ENCODE results near the gene MEF2D. TPM values are rescaled to one million over a fixed set of nuclear protein-coding genes. Genes with fewer than 3 reads are reported as not detected.

The MEF2D gene
- polyA plus RNA-seq, 4 donors: 23.3 to 24.8 (median 24.3) TPM

DNA sequence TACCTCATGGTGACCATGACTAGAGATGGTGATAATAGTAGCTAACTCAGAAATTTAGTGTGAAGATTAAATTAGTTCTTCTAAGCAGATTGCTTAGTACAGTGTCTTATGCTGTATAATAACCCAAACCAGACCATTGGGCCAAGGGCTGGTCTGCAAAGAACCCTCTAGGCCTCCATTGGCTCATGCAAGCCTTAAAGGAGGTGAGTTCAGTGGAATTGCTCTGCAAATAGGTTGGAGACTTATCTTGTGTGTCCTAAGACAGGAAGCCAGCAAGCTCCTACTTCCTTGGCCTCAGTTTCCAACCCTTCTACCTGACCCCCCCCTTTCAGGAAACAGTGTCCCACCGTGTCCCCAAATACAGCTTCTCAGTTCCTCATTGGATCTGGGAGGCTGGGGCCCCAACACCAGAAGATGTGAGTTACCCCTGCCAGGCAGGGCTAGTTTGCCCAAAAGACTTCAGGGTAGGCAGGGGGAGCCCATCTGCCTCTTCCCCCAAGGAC lies 1.9 kb upstream of the MEF2D start:
- no peak for DNase-seq (ENCODE audit: low read depth in 4 of 4, low spot score in 3 of 4)

DNA sequence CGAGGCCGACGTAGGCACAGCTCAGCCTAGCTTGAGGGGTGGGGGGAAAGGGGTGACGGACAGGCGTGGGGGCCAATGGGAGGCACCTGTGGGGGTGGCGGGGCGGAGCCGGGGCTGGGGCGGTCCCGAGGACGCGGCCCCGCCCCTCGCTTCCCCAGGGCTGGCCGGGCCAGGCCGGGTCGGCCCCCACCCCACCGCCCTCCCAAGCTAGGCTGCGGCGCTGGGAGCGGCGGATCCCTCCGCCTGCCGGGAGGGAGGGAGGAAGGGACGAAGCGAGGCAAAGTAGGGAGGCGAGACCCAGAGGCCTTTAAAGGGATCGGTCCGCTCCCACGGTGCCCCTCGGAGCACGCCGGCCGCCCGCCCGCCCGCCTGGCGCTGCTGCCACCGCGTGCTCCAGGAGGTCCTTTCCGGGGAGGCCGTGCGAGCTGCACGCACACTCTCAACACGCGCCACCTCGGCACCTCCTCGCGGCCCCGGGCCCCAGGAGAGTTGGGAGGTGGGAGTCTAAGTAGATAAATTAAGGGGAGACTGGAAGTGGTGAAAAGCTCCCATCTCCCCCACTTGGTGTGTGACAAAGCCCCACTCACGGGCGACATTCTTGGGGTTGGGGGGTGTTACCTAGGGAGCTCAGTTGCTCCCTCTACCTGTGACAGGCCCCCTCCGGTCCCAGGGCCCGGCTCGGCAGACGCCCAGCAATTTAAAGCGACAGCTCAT lies 375 bp upstream of the MEF2D start:
- DNase-seq (ENCODE audit: low read depth in 4 of 4, low spot score in 3 of 4): peak; percentile 89 to 91 (median 90)

DNA sequence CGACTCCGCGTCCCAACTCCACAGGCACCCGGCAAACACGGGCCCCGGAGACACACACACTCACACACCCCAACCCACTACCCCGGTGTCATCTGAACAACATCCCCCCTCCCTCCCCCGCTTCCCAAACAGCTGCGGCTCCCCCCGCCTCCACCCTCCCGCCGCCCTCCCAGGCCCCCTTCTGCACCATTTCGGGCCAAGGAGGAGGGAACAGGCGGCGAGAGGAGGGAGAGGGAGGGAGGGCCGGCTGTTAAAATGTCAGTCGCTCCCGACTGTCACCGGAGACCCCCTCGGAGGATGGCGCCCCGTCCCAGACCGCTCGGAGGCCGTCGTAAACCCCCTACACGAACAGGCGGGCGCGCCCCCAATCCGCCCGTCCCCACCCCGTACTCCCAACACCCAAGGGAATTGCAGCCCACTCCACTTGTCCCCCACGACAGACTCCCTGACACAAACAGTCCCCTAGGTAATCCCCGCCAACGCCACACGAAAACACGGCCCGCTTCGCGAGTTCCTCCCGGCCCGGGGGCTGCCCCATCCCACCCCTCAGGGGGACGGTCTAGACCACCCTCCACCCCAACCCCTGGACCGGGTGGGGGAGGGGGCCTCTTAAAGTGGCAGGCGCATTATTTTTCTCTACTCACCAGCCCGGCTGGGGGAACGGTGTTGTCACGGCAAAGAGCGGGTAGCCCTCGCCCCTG lies 583 bp downstream of the MEF2D start:
- no peak for DNase-seq (ENCODE audit: low read depth in 4 of 4, low spot score in 3 of 4)

DNA sequence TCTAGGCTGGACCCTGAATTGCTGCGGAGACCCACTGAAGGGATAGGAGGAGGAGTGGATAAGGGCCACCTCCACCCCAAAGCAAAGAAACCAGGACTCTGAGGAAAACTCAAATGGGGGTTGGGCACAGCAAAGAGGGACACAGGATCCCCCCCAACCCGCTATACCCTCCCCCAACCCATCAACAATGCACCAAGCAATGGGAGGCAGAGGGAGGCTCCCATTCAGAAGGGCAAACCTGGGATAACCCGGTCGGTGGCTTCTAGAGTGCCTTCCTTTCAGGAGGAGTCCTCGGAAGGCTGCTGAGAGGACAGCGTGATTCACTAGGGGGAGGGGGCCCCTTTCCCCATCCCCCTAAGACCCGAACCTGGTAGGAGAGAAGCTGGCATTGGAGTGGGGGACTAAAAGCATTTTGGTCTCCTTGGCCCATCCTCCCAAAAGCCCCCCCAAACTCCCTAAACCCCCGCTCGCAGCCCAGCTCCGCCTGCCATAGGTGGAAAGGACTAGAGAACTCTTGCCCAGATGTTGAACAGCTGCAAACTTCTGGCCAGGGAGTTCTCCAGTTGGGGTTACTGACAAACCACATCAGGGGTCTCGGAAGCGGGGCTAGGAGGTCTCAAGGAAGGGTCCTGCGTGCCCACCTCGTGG lies 1.3 kb downstream of the MEF2D start:
- DNase-seq (ENCODE audit: low read depth in 4 of 4, low spot score in 3 of 4): no peak

DNA sequence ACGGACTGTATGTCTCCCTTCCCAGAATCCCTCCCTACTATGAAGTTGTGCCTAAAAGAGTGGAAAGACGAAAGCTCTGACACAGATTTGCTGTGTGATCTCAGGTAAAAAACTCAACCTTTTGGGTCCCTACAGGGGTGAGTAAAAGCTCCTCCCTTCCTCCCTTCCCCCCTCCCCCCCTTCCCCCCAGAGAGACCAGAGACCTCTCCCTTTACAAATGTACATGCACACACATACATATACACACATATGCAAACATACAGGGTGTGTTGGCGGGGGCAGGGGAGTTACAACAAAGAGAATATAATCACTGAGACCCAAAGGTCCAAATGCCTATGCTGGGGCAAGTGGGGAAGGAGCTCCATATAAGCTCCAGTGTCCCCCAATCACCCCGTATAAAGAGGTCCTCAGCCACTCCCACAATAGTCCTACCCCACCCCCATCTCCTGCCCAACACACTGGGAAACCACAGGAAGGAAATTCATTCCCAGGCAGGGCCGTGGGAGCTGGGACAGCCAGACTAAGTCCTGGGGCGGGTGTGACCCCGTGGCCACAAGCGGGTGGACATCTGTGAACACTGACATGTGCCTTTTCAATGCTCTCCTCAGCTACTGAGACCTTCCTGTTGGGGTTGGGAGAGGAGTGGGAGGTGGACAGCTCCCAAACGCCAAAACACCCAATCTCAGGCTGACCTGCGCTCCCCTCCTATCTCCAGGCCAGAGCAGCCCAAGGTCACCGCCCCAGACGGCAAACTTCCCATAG lies 2.0 kb downstream of the MEF2D start:
- DNase-seq (ENCODE audit: low read depth in 4 of 4, low spot score in 3 of 4): no peak

DNA sequence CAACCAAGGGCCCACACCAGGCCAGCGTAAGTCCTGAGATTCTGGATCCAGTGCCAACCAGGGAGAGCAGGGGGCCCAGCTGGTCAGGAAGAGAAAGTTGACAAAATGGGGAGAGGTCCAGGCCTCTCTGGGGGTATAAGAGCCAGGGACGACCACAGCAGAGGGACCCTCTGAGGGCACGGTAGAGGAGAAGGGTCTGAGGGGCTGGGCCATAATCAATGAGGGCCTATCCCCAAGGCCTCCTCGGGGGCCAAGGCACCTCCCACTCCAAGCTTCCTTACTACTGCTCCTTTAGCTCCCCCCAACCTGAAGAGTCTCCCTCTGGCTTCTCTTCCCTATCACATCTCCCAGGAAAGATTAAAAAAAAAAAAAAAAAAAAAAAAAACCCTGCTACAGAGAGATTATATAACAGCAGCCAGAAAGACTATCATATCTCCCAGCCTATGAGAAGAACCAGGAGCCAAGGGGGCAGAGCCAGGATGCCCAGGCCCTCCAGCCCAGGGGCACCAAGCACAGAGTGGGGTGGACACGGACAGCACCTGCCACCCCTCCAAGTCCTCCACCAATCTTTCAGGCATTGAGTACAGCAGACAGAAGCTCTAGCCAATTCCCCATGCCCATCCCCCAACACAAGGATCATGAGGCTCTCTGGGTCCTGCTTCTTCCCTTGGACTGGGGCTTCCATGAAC lies 2.7 kb downstream of the MEF2D start:
- no peak for DNase-seq (ENCODE audit: low read depth in 4 of 4, low spot score in 3 of 4)

DNA sequence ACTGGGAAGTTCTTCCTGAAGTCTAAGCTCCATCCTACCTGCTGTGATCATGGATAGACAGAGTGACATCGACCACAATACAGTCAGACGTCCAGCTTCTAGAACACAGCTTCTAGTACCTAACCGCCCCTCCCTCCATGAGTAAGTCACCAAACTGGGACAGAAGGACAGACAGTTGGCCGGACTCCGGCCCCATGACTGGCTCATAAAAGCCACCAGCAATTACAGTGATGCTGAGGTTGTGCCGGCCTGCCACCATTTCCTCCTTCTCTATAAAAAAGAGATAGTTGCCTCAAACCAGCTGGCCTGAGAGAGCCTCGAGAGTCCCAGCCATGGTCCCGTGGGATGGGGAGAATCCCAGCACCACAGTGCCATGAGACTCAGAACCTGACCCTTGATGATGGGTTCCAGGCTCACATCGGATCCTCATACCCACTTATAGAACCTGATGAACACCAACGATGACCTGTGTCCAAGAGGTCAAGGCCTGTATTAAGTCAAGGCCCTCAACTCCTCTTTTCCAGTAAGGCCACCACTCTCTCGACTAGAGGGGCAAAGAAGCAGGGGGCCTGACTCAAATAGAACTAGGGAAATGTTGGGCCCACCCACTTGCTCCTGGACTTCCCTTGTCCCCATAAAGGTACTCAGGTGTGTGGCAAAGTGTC lies 3.4 kb downstream of the MEF2D start:
- no peak for DNase-seq (ENCODE audit: low read depth in 4 of 4, low spot score in 3 of 4)

DNA sequence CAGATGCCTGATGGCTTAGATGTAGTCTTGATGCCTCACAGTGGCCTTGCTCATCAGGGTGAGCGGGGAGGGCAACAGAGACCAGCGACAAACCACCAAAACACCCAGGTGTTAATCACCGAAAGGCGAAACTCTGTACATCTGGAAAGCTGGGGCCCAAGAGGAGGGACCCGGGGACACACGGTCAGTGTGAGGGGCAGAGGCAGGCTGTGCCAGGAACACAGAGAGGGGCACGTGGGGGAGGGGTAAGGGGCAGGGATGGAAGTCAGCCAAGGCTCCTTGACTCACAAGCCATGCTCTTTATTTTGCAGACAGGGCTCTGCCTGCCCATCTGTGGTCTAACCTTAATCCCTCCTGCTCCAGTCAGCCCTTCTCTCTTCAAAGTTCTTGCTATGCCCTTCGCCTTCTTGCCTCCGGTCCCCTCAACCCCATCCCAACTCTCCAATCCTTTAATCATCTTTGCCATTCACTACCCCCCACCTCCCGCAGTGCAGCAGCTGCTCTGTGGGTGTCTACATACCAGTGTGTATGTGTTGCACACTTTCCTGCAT lies 4.3 kb downstream of the MEF2D start:
- DNase-seq (ENCODE audit: low read depth in 4 of 4, low spot score in 3 of 4): no peak

DNA sequence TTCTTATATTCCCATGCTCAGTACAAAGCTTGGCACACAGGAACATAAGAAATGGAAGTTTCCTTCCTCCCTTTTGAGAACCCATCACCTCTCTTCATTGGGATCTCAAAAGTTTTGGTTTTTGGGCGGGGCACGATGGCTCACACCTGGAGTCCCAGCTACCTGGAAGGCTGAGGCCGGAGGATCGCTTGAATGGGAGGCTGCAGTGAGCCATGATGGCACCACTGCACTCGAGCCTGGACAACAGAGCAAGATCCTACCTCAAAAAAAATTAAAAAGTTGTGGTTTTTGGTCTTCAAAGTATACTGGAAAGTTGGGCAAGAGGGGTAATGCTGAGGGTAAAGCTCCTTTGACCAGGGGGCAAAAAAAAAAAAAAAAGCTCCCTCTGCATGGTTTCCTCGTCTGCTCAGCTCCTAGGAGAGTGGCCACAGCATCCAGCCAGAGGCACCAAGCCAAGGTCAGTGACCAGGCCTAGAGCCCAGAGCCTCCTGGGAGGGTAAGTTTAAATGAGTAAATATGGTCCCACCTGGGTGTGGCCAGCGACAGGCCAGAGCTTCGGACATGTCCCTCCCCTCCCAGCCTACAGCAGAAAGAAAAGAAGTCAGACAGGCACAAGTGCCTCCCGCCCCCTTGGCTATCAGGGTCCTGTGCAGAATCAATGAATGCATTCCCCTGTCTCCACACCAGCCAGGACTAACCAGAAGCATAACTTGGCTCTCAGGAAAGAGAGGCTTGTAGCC lies 5.0 kb downstream of the MEF2D start:
- no peak for DNase-seq (ENCODE audit: low read depth in 4 of 4, low spot score in 3 of 4)

DNA sequence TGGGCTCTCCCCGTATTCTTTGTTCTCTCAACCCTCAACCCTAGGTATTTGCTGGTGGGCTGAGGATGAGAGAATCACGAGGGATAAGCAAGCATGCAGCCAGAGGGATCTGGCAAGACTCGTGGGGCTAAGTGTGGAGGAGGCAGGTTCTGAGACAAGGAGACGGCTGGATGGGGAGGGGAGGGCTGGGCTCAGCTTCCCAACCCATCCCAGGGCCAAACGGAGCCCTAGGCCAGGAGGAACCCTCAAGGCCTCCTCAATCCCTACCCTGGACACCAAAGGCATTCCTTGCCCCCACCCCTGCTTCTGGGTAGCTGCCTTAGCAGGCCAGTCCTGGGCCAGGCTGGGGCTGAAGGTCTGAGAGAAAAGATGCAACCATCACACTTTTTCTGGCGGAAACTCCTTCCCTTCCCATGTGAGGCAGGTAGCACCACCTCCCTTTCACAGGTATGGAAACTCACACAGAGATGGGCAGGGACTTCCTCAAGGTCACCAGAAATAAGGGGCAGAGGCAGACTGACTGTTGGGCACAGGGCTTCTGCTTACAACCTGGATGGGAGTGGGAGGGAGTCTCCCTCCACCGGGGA lies 6.2 kb downstream of the MEF2D start:
- DNase-seq (ENCODE audit: low read depth in 4 of 4, low spot score in 3 of 4): no peak

DNA sequence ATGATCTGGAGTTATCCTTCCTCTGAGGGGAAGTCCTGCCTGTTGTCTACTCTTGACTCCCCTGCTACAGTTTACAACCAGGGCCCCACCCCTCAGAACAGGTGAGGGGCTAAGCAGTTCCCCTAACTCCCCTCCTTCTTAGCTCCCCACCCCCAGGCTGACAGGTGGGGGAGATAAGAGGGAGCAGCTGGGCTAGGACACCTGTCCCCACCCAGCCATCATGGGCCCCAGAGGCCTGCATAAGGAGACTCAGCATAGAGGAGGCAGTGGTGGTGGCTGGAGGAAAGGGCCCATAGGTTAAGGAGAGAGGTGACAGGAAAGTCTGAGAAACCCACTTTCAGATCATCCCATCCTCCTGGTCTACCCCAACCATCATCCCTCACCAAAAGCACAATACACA lies 6.8 kb downstream of the MEF2D start:
- no peak for DNase-seq (ENCODE audit: low read depth in 4 of 4, low spot score in 3 of 4)

DNA sequence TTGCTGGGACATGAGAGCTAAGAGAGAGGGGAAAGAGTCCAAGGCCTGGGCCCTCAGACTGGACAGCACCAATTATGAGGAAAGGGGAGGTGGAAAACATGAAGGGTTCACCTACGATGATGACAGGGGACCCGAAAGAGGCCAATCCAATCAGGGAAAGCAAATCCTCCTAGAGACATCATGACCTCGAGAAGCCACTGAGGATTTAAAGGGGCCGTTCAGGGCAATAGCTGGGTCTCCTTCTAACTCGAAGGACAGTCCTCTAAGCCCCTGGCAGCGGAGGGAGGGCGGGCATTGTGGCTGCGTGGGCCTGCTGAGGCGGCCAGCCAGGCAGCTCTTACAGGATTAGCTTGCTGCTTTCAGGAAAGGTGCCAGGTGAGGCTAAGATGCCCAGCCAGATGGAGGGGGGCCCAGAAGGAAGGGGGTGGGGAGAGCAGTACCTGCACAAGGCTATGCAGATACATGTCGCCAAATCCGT lies 7.4 kb downstream of the MEF2D start:
- DNase-seq (ENCODE audit: low read depth in 4 of 4, low spot score in 3 of 4): no peak

DNA sequence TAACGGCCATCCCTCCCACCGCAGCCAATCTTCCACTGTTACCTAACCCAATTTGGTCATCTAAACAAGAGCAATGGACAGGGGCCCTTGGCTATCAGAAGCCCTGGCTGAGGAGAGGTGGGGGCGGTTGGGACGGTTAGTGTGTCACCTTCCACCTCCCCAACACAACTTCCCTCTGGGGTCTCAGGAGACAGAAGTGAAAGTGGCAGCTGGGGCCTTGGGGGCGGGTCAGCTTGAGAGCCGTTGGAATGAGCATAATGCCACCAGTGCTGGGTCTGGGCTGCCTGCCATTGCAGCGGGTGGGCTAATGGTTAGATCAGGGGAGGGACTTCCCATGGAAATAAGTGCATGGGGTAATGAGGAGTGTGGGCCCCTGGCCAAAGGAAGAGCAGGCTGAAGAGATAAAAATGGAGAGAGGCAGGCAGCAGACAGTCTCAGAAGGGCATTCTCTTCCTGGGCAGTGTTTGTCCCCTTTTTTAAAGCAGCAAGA lies 7.9 kb downstream of the MEF2D start:
- DNase-seq (ENCODE audit: low read depth in 4 of 4, low spot score in 3 of 4): no peak

DNA sequence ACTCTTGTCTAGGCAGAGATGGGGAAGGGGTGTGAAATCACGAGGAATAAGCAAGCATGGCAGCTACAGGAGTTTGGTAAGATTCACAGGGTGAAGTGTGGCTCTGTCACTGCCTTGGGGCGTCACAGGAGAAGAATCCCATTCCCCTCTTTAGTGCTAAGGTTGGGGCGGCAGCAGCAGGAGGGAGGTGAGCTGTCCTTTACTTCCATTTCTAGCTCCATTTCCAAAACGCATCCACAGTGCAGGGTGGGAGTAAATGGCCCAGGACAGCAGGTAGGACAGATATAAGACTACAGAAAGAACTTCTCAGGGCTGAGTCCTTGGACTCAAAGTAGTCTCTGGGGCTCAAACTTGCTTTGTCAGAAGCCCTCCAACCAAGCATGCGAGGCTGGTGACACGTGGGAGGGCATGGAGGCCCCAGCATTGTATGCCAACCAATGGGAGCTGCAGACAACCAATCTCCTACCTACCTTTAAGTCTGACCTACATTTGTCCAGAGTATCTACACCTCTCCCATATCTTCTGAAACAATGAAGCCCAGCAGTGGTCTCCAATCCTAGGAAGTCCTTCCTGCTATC lies 8.5 kb downstream of the MEF2D start:
- no peak for DNase-seq (ENCODE audit: low read depth in 4 of 4, low spot score in 3 of 4)

DNA sequence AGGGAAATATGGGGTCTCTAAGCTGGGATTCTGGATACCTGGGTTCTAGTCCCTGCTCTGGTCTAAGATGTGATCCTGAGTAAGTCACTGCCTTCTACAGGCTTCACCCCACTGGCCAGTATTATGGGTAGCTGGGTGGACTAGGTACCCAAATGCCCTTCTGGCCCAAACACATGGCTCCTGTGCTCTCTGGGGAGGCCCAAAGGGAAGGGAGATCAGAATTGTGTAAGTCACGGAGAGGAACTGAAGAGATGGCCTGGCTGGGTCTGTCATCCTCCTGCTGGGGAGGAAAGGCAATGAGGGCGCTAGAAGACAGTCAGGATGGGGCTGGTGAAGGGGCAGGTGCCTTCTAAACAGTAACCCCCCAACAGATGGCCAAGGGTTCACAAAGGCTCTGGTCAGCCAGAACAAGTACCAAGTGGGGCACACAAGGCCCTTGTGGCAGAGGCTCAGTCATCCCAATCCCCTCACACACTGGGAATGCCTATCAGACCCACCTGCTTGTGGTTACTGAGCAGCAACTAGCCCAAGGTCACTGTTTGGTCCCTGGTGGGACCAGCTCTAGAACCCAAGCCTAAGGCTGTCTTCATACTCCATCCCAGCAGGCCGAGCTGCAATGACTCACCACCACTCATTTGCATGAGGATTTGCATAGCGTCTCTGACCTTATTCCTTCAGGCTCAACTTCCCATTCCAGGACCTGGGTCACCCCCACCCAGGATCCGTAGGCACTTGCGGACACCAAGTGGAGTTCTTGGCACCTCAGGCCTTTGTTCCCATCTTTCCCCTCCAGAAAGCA lies 9.2 kb downstream of the MEF2D start:
- no peak for DNase-seq (ENCODE audit: low read depth in 4 of 4, low spot score in 3 of 4)

DNA sequence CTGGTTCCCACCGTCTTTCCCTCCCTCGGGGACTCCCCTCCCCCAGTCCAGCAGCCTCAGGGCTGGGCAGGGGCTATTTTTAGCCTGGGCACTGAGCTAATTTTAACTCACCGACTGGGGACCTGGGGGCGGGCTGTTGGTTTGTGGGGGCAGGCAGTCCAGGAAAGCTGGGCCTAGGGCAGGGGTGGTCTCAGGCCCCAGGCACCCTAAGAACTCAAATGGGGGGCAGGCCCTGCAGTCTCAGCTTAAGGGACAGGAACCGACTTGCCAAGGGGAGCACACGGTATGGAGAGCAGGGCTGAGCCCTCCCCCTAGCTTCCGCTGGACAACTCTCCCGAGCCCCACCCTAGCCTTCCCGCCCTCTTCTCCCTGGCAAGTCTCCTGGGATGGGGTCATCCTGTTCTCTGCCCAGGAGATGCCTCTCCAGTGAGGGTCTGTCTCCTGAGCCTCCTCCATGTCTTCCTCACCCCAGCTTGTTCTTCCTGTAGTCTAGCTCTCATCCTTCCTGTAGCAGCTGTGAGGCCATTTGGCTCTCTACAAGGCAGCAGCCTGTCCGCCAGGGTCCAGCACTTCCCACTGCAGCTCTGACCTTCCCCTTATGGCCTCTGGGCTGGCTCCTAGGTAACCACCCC lies 10.1 kb downstream of the MEF2D start:
- DNase-seq (ENCODE audit: low read depth in 4 of 4, low spot score in 3 of 4): no peak

DNA sequence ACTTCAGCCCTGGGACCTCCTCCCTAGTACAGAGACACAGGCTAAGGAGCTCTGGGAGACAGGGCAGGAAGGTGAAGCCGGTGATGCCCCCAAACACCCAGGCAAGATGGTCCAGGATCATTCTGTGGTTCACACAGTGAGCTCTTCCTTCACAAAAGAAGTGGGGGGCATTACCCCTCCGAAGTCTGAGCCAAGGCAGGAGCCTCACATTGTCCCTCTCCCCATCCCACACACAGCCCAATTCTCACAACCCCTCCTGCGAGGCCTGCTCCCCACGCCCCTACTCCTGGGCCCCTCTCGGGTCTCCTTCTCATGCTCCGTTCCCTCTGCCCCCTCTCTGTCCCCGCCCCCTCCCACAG lies 10.7 kb downstream of the MEF2D start:
- DNase-seq (ENCODE audit: low read depth in 4 of 4, low spot score in 3 of 4): no peak

Measured in right renal pelvis (tissue), 4 donors.